ENCODE data around the gene PLSCR1. TPM values are rescaled to one million over a fixed set of nuclear protein-coding genes. Genes with fewer than 3 reads are reported as not detected.

The PLSCR1 gene, protein sequence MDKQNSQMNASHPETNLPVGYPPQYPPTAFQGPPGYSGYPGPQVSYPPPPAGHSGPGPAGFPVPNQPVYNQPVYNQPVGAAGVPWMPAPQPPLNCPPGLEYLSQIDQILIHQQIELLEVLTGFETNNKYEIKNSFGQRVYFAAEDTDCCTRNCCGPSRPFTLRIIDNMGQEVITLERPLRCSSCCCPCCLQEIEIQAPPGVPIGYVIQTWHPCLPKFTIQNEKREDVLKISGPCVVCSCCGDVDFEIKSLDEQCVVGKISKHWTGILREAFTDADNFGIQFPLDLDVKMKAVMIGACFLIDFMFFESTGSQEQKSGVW
- 70.2 and 78.3 TPM in 2 replicates for total RNA-seq (2014; rRNA removed; shearing (Covaris generic))
- 47.3 and 62.7 TPM in 2 replicates for polyA plus RNA-seq (2016; fragmentation: Nextera tagmentation; extraction: Ambion mirVana)
- long read RNA-seq, transcript PLSCR1-201 (9 exons, 2,233 nt) = major isoform, 24 of 39 reads
- long read RNA-seq, partial matches to known transcripts = 2 of 39 reads
- long read RNA-seq, other reads (novel, unspliced or antisense) = 4 of 39 reads

DNA sequence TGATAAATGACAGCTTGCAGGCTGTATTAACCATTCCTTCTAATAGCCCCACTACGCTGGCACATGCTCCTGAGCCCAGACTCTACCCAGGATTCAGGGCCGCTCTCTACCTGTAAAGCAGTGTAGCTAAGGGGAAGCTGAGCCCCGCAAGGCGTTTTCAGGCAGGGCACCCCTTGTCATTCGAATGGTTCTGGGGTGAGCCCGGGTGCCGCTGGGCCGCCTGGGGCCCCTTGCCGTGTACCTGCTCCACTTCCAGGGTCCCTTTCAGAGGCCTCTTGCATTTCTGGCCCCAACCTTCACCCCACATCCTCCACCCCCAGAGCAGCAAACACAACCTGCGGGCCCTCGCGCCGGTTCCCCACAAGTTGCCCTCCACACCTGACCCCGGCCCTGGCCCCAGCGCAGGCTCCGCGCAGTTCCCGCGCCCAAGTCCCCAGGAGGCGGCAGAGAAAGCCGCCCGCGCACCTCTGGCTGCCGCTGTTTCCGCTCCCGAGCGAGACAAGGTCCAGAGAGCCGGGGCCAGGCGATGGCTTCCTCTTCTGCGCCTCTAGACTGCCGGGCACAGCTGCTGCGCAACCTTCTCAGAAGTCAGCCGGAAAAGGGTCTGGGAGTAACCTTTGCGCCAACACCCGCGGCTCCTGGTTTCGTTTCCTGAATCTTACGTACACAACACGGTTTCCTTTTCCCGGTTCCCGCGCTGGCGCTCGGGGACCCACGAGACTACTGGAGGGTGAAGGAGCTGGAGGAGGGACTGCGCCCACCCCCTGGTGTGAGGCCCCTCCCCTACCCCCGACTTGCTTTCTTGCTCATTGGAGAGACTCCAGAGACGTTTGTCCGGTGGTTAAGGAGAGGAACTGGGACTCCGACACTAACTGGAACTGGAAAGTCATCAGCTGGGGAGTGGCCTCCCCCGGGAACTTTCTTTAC lies at the start of gene PLSCR1:
Gene PLSCR1, minus strand, starts transcription at position 606 of the 927 bp plus-strand sequence. CDS start 8,055 bp downstream, outside the sequence.
- Mint-ChIP-seq H3K27me3 (ENCODE audit: insufficient read depth, low read depth, poor library complexity) (peaks cover 4% of the 10 kb centered on the region), H3K9me3 (peaks cover 7% of the 10 kb centered on the region), H3K27ac (peak within 1 kb of the TSS; percentile 89), H3K4me3 (peak within 1 kb of the TSS; percentile 86), H3K36me3 (ENCODE audit: low read depth) (peaks cover 16% of the 10 kb centered on the region), H3K4me1 (peaks cover 19% of the 10 kb centered on the region)
- H3K36me3 ChIP-seq (ENCODE audit: insufficient read depth) = peaks cover 5% of the 10 kb centered on the region
- ATAC-seq (peak; percentile 88), DNase-seq (ENCODE audit: low spot score) (peak; percentile 91)
- TF ChIP-seq CTCF (conservative IDR thresholded peaks at IDR 0.05; ENCODE audit: low read depth in 2 of 2) (no peak), ETS1 (IDR thresholded peaks at IDR 0.05) (0 out of 2 replicates have a peak, but pooled peaks have one; percentile 27), POLR2AphosphoS5 (IDR thresholded peaks at IDR 0.05; ENCODE audit: low read depth) (peak; percentile 80), ZNF331 (CRISPR knock-in tag; IDR thresholded peaks at IDR 0.05; ENCODE audit: low read depth) (no peak)
- TF ChIP-seq, protein P1, sequence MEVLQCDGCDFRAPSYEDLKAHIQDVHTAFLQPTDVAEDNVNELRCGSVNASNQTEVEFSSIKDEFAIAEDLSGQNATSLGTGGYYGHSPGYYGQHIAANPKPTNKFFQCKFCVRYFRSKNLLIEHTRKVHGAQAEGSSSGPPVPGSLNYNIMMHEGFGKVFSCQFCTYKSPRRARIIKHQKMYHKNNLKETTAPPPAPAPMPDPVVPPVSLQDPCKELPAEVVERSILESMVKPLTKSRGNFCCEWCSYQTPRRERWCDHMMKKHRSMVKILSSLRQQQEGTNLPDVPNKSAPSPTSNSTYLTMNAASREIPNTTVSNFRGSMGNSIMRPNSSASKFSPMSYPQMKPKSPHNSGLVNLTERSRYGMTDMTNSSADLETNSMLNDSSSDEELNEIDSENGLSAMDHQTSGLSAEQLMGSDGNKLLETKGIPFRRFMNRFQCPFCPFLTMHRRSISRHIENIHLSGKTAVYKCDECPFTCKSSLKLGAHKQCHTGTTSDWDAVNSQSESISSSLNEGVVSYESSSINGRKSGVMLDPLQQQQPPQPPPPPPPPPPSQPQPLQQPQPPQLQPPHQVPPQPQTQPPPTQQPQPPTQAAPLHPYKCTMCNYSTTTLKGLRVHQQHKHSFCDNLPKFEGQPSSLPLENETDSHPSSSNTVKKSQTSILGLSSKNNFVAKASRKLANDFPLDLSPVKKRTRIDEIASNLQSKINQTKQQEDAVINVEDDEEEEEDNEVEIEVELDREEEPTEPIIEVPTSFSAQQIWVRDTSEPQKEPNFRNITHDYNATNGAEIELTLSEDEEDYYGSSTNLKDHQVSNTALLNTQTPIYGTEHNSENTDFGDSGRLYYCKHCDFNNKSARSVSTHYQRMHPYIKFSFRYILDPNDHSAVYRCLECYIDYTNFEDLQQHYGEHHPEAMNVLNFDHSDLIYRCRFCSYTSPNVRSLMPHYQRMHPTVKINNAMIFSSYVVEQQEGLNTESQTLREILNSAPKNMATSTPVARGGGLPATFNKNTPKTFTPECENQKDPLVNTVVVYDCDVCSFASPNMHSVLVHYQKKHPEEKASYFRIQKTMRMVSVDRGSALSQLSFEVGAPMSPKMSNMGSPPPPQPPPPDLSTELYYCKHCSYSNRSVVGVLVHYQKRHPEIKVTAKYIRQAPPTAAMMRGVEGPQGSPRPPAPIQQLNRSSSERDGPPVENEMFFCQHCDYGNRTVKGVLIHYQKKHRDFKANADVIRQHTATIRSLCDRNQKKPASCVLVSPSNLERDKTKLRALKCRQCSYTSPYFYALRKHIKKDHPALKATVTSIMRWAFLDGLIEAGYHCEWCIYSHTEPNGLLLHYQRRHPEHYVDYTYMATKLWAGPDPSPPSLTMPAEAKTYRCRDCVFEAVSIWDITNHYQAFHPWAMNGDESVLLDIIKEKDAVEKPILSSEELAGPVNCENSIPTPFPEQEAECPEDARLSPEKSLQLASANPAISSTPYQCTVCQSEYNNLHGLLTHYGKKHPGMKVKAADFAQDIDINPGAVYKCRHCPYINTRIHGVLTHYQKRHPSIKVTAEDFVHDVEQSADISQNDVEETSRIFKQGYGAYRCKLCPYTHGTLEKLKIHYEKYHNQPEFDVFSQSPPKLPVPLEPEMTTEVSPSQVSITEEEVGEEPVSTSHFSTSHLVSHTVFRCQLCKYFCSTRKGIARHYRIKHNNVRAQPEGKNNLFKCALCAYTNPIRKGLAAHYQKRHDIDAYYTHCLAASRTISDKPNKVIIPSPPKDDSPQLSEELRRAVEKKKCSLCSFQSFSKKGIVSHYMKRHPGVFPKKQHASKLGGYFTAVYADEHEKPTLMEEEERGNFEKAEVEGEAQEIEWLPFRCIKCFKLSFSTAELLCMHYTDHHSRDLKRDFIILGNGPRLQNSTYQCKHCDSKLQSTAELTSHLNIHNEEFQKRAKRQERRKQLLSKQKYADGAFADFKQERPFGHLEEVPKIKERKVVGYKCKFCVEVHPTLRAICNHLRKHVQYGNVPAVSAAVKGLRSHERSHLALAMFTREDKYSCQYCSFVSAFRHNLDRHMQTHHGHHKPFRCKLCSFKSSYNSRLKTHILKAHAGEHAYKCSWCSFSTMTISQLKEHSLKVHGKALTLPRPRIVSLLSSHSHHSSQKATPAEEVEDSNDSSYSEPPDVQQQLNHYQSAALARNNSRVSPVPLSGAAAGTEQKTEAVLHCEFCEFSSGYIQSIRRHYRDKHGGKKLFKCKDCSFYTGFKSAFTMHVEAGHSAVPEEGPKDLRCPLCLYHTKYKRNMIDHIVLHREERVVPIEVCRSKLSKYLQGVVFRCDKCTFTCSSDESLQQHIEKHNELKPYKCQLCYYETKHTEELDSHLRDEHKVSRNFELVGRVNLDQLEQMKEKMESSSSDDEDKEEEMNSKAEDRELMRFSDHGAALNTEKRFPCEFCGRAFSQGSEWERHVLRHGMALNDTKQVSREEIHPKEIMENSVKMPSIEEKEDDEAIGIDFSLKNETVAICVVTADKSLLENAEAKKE (CRISPR knock-in tag; IDR thresholded peaks at IDR 0.05) = peak; percentile 78
- H3K4me2 ChIP-seq = peak within 1 kb of the TSS; percentile 90
- peak within 1 kb of the TSS; percentile 87 for H2AFZ ChIP-seq
- H3K79me2 ChIP-seq (replicated peaks; ENCODE audit: insufficient read depth) = peaks cover 49% of the 10 kb centered on the region
- no peaks in the 10 kb centered on the region for H3F3A ChIP-seq (replicated peaks; ENCODE audit: low read depth)
- 0 out of 2 replicates have a peak within 1 kb of the TSS, but pooled peaks have one; percentile 36 for H3K27ac ChIP-seq (ENCODE audit: low read depth)
- peaks cover 5% of the 10 kb centered on the region; the same call in 1 of the 2 replicates for H3K9me2 ChIP-seq (ENCODE audit: insufficient read depth)
- H4K20me1 ChIP-seq (replicated peaks; ENCODE audit: insufficient read depth) = peaks cover 9% of the 10 kb centered on the region; the same call in 1 of the 2 replicates
- H3K4me1 ChIP-seq (ENCODE audit: insufficient read depth) = peaks cover 30% of the 10 kb centered on the region
- no peaks in the 10 kb centered on the region for H3K27me3 ChIP-seq (ENCODE audit: insufficient read depth)
- H3K4me3 ChIP-seq = peak within 1 kb of the TSS; percentile 84
